HG03342 (cell line): Measurements from ENCODE around the gene ST3GAL3.

ENCODE experiments used
- ATAC-seq: cut with Tn5 transposase; IDR thresholded peaks from one replicate; pipeline ENCODE4 v1.9.1; 2021; ENCODE audit warnings: mild to moderate bottlenecking, moderate library complexity; ENCODE audit not compliant: unreplicated experiment

The ST3GAL3 gene

GRCh38 chr1:43707190-43708001 lies at the start of gene ST3GAL3:
Gene ST3GAL3, plus strand, starts transcription at chr1:43707536. Its CDS starts 28,727 bp downstream, at chr1:43736263.
- peak; percentile 96 for ATAC-seq

DNA sequence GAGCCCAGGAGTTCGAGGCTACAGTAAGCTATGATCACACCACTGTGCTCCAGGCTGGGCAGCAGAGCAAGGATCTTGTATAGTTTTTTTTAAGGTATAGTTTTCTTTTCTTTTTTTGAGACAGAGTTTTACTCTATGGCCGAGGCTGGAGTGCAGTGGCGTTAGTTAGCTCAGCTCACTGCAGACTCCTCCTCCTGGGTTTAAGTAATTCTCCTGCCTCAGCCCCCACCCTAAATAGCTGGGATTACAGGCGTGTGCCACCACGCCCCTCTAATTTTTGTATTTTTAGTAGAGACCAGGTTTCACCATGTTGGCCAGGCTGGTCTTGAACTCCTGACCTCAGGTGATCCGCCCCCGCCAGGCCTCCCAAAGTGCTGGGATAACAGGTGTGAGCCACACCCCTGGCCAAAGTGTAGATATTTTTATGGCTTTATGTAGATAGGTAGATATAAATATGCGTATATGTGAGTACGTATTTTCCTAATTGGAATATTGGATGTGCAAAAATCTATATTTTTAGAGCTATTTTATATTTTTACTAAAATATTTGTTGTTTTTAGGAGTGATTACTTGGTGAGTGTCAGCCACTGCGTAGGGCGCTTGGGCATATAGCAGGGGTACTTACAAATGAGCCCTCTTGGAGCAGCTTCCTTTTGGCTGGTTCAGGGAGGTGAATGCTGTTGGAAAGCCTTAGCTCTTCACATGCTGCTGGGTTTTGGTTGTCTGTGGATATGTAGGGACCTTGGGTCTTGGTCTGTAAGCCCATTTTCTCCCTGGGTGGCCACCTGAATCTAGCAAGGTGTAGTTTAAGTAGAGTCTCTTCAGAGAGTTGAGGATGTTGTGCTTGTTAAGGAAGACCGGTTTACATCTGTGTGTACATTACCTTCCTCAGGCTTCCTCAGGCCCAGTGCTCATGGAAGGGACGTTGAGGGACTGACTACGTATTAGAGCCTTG lies 47.8 kb upstream of the ST3GAL3 start:
- no peak for ATAC-seq

GRCh38 chr1:43660355-43660754 lies 47.0 kb upstream of the ST3GAL3 start:
- ATAC-seq = no peak

- no peak for ATAC-seq
Observed at GRCh38 chr1:43664369-43664768, 43.0 kb upstream of the ST3GAL3 start.

DNA sequence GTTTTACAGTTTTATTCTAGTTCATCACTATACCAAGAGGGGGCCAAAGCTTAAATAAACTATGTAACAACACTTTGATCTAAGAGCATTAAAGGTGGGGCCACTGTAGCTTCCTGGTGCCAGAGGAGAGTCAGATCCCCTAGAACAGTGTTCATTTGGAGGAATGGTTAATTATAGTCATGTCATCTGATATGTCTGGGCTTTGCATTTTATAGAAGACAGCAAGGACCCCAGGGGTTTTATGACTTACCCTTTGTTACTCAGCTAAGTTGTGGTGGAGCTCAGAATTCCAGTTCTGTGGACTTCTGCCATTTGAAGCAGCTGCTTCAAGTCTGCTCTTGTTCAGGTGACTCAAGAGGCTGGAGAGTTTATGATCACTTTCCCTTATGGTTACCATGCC lies 40.7 kb upstream of the ST3GAL3 start:
- no peak for ATAC-seq

DNA sequence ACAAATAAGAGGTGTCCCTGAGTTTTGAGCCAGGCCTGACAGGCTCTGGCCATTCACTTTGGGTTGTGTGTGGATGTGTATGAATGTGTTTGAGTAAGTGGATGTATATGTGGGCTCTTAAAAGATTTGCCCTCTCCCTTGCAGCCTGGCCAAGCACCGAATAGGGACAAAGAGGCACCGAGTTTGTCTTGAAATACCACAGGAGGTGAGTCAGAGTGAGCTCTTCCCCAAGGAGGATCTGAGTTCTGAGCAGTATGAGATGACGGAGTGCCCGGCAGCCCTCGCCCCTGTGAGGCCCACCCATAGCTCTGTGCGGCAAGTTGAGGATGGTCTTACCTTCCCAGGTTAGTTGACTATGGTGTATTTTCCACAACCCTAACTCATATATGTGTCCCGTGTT lies 38.4 kb upstream of the ST3GAL3 start:
- no peak for ATAC-seq

DNA sequence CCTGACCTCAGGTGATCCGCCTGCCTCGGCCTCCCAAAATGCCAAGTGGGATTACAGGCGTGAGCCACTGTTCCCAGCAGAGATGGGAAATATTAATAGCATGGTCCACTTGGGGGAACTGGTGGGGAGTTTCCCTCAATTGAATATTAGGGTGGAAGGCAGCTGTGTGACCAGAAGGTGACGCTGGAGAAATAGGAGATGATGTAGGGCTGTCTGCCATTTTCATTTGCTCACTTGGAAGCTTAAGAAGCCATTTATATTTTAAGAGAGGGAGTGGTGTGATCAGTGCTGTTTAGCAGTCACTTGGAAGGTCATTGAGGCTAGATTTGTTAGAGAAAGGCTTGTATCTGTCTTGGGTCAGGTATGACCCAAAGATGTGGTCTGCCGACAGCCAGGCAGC lies 37.5 kb upstream of the ST3GAL3 start:
- no peak for ATAC-seq

- ATAC-seq = no peak
Observed at GRCh38 chr1:43671193-43671592, 36.1 kb upstream of the ST3GAL3 start.

DNA sequence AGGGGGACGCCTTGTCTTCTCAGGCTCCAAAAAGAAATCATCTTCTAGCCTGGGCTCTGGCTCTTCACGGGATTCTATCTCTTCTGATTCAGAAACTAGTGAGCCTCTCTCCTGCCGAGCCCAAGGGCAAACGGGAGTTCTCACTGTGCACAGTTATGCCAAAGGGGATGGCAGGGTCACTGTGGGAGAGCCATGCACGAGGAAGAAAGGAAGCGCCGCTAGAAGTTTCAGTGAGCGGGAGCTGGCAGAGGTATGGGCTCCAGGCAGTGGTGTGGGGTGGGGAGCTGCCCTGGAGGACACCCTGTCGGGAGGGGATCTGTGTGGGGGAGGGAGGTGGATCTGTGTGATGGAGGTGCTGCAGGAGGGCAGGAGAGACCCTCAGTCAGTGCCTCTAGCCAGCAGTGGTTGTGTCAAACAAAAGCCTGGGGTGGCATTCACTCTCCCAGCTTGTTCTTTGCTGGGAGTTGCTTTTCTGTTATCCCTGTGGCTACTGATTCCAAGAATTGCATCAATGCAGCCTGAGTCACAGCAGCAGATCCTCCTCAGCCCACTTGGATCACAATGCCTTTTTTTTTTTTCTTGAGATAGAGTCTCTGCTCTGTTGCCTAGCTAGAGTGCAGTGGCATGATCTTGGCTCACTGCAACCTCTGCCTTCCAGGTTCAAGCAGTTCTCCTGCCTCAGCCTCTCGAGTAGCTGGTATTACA lies 35.6 kb upstream of the ST3GAL3 start:
- ATAC-seq = no peak

GRCh38 chr1:43673261-43673660 lies 34.1 kb upstream of the ST3GAL3 start:
- ATAC-seq = no peak

- ATAC-seq = no peak
Observed at GRCh38 chr1:43678940-43679339, 28.4 kb upstream of the ST3GAL3 start.

- no peak for ATAC-seq
Observed at GRCh38 chr1:43683560-43683959, 23.8 kb upstream of the ST3GAL3 start.

GRCh38 chr1:43686801-43687200 lies 20.5 kb upstream of the ST3GAL3 start:
- ATAC-seq = no peak

GRCh38 chr1:43687301-43688108 lies 19.8 kb upstream of the ST3GAL3 start:
- ATAC-seq = no peak

DNA sequence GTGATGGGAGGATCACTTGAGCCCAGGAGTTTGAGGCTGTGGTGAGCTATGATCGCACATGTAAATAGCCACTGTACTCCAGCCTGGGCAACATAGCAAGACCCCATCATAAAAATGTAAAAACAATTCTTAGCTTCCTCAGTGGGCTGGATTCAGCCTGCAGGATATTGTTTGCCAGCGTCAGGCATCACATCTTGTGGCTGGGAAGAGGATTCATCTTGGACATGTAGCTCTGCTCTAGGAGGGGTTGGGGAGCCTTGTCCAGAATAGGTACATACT lies 19.3 kb upstream of the ST3GAL3 start:
- no peak for ATAC-seq

GRCh38 chr1:43688594-43689000 lies 18.7 kb upstream of the ST3GAL3 start:
- no peak for ATAC-seq

- ATAC-seq = no peak
Observed at GRCh38 chr1:43689289-43689688, 18.0 kb upstream of the ST3GAL3 start.

GRCh38 chr1:43691871-43692815 lies 15.2 kb upstream of the ST3GAL3 start:
- ATAC-seq = no peak

DNA sequence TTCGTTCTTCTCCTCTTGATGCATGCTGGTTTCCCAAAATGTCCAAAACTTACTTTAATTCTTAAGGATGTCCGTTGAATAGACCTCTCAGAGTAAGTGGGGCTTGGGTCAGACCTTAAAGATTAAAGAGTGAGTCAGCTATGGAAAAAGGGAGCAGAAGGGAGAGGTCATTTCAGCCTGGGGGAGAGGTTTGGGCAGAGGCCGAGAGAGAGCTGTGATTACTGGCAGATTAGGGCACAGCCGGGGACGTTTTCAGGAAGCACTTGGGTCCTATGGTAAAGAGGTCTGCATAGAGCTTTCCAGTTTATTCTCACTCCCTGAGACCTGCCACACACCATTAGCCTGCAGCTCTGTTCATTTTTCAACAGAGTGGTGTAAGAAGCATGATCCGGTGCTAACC lies 14.0 kb upstream of the ST3GAL3 start:
- no peak for ATAC-seq

- ATAC-seq = no peak
Observed at GRCh38 chr1:43699281-43699680, 8.1 kb upstream of the ST3GAL3 start.
